ENCODE results near the gene ALDH16A1. TPM values are rescaled to one million over a fixed set of nuclear protein-coding genes. Genes with fewer than 3 reads are reported as not detected.

Gene ALDH16A1
- total RNA-seq, 1 donor from 2014 or later, result 51.9 TPM

DNA sequence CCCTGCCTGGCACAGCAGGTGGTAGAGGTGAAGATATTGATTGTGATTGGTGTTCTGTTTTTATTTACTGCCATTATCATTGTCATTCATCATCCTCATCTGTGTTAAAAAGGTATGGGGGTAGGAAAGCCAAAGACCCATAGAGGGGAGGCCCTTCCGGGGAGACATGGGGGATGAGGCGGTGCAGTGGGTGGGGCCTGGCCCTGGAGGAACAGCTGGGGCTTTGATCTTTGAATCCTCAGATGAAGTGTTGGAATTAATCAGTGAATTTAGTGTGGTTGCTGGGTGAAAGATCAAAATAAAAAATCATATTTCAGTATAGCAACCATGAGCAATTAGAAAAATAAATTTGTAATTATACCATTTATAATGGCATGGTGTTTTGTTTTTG lies 37.2 kb upstream of the ALDH16A1 start:
- Mint-ChIP-seq H3K4me3 (no peak overlapping the region), H3K4me1 (peaks cover 10% of the 10 kb centered on the region), H3K27ac (ENCODE audit: unreplicated experiment) (no peak overlapping the region), H3K9me3 (no peaks in the 10 kb centered on the region), H3K36me3 (ENCODE audit: low read depth) (no peaks in the 10 kb centered on the region), H3K27me3 (ENCODE audit: low read depth) (peaks cover 58% of the 10 kb centered on the region)
- no peak for TF ChIP-seq CTCF (conservative IDR thresholded peaks at IDR 0.05)
- DNase-seq (ENCODE audit: low read depth, low spot score), result no peak

GRCh38 chr19:49417088-49417487 lies 35.9 kb upstream of the ALDH16A1 start:
- H3K36me3 Mint-ChIP-seq (ENCODE audit: low read depth), result no peaks in the 10 kb centered on the region
- TF ChIP-seq CTCF (conservative IDR thresholded peaks at IDR 0.05), result no peak
- H3K27me3 Mint-ChIP-seq (ENCODE audit: low read depth), result peaks cover 69% of the 10 kb centered on the region
- peaks cover 19% of the 10 kb centered on the region for H3K4me1 Mint-ChIP-seq
- H3K27ac Mint-ChIP-seq (ENCODE audit: unreplicated experiment), result no peak overlapping the region
- no peak overlapping the region for H3K4me3 Mint-ChIP-seq
- H3K9me3 Mint-ChIP-seq, result no peaks in the 10 kb centered on the region
- no peak for DNase-seq (ENCODE audit: low read depth, low spot score)

- H3K27me3 Mint-ChIP-seq (ENCODE audit: low read depth), result peaks cover 80% of the 10 kb centered on the region
- peaks cover 21% of the 10 kb centered on the region for H3K4me1 Mint-ChIP-seq
- no peaks in the 10 kb centered on the region for H3K9me3 Mint-ChIP-seq
- H3K27ac Mint-ChIP-seq (ENCODE audit: unreplicated experiment), result no peak overlapping the region
- no peak for DNase-seq (ENCODE audit: low read depth, low spot score)
- TF ChIP-seq CTCF (conservative IDR thresholded peaks at IDR 0.05), result no peak
- no peaks in the 10 kb centered on the region for H3K36me3 Mint-ChIP-seq (ENCODE audit: low read depth)
- H3K4me3 Mint-ChIP-seq, result no peak overlapping the region
Measured at GRCh38 chr19:49418511-49418910, 34.5 kb upstream of the ALDH16A1 start.

DNA sequence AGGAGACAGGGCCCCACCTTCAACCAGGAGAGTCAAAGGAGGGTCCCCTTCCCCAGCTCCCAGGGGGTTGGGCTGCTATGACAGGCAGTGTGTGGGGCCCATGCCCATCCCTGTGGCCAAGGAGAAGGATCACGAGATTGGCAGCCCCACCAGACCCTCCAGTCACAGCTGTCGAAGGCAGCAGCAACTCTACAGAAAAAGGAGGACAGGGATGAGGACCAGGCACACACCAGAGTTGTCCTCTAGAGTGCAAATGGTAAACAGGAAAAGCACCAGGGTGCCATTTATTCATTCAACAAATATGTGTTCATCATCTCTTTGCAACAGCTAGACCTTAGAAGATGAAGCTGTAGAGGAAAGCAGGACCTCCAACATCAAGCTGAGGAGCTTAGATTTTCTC lies 33.9 kb upstream of the ALDH16A1 start:
- no peak for TF ChIP-seq CTCF (conservative IDR thresholded peaks at IDR 0.05)
- no peak overlapping the region for H3K27ac Mint-ChIP-seq (ENCODE audit: unreplicated experiment)
- no peak overlapping the region for H3K4me3 Mint-ChIP-seq
- H3K9me3 Mint-ChIP-seq, result no peaks in the 10 kb centered on the region
- peaks cover 20% of the 10 kb centered on the region for H3K4me1 Mint-ChIP-seq
- H3K36me3 Mint-ChIP-seq (ENCODE audit: low read depth), result no peaks in the 10 kb centered on the region
- H3K27me3 Mint-ChIP-seq (ENCODE audit: low read depth), result peaks cover 83% of the 10 kb centered on the region
- DNase-seq (ENCODE audit: low read depth, low spot score), result no peak

GRCh38 chr19:49420227-49420626 lies 32.8 kb upstream of the ALDH16A1 start:
- Mint-ChIP-seq H3K4me1 (peaks cover 20% of the 10 kb centered on the region), H3K27ac (ENCODE audit: unreplicated experiment) (no peak overlapping the region), H3K27me3 (ENCODE audit: low read depth) (peaks cover 92% of the 10 kb centered on the region), H3K36me3 (ENCODE audit: low read depth) (no peaks in the 10 kb centered on the region), H3K4me3 (no peak overlapping the region), H3K9me3 (no peaks in the 10 kb centered on the region)
- no peak for TF ChIP-seq CTCF (conservative IDR thresholded peaks at IDR 0.05)
- no peak for DNase-seq (ENCODE audit: low read depth, low spot score)

Data from neural crest cell (in vitro differentiated cells).